Measurements from ENCODE around the gene HSBP1.

Gene HSBP1

GRCh38 chr16:83789642-83790401, 18.0 kb upstream of the HSBP1 start:
- TF ChIP-seq CTCF (IDR thresholded peaks at IDR 0.05; ENCODE audit: unreplicated experiment in 3 of 3): no peak
- Mint-ChIP-seq H3K4me1 (peaks cover 12% of the 10 kb centered on the region), H3K27ac (no peak overlapping the region), H3K4me3 (no peak overlapping the region), H3K9me3 (no peaks in the 10 kb centered on the region), H3K27me3 (ENCODE audit: low read depth) (no peaks in the 10 kb centered on the region), H3K36me3 (ENCODE audit: low read depth) (no peaks in the 10 kb centered on the region)

GRCh38 chr16:83791916-83792315, 15.9 kb upstream of the HSBP1 start:
- Mint-ChIP-seq H3K27me3 (ENCODE audit: low read depth) (peaks cover 2% of the 10 kb centered on the region), H3K36me3 (ENCODE audit: low read depth) (no peaks in the 10 kb centered on the region), H3K9me3 (no peaks in the 10 kb centered on the region), H3K4me1 (peaks cover 17% of the 10 kb centered on the region), H3K4me3 (no peak overlapping the region), H3K27ac (no peak overlapping the region)
- no peak for TF ChIP-seq CTCF (IDR thresholded peaks at IDR 0.05; ENCODE audit: unreplicated experiment in 3 of 3)

DNA sequence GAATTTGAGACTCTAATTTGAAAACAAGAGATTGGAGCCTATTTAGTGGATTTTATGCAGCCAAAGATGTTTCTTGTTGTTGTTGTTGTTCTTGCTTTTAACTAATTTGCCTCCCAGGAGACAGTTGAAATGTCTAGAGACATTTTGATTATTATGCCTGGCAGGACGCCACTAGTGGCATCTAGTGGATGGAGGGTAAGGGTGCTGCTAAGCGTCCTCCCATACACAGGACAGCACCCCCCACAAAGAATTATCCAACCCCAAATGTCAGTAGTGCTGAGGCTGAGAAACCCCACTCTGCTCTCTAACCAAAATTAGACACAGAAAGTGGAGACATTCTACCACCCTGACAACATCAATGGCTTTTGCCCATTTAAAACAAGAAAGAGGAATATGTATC, 15.4 kb upstream of the HSBP1 start:
- Mint-ChIP-seq H3K27ac (no peak overlapping the region), H3K27me3 (ENCODE audit: low read depth) (peaks cover 4% of the 10 kb centered on the region), H3K36me3 (ENCODE audit: low read depth) (no peaks in the 10 kb centered on the region), H3K4me1 (peaks cover 17% of the 10 kb centered on the region), H3K4me3 (no peak overlapping the region), H3K9me3 (no peaks in the 10 kb centered on the region)
- no peak for TF ChIP-seq CTCF (IDR thresholded peaks at IDR 0.05; ENCODE audit: unreplicated experiment in 3 of 3)

GRCh38 chr16:83793179-83793578, 14.6 kb upstream of the HSBP1 start:
- Mint-ChIP-seq H3K4me3 (no peak overlapping the region), H3K4me1 (peaks cover 17% of the 10 kb centered on the region), H3K36me3 (ENCODE audit: low read depth) (no peaks in the 10 kb centered on the region), H3K27ac (no peak overlapping the region), H3K27me3 (ENCODE audit: low read depth) (peaks cover 4% of the 10 kb centered on the region), H3K9me3 (no peaks in the 10 kb centered on the region)
- TF ChIP-seq CTCF (IDR thresholded peaks at IDR 0.05; ENCODE audit: unreplicated experiment in 3 of 3): no peak

- TF ChIP-seq CTCF (IDR thresholded peaks at IDR 0.05; ENCODE audit: unreplicated experiment in 3 of 3): no peak
- H3K27me3 Mint-ChIP-seq (ENCODE audit: low read depth): peaks cover 4% of the 10 kb centered on the region
- H3K9me3 Mint-ChIP-seq: no peaks in the 10 kb centered on the region
- H3K27ac Mint-ChIP-seq: no peak overlapping the region
- no peak overlapping the region for H3K4me3 Mint-ChIP-seq
- peaks cover 17% of the 10 kb centered on the region for H3K4me1 Mint-ChIP-seq
- H3K36me3 Mint-ChIP-seq (ENCODE audit: low read depth): no peaks in the 10 kb centered on the region
Observed at GRCh38 chr16:83794860-83795554, 12.8 kb upstream of the HSBP1 start.

Measured in nephron (organoid).